Gastrocnemius medialis (tissue), 4 donors: ENCODE measurements around the gene RSPH10B2. TPM values are rescaled to one million over a fixed set of nuclear protein-coding genes. Genes with fewer than 3 reads are reported as not detected.
"Not testable (repeated sequence)": the region's sequence is repeated elsewhere in the genome, so short reads cannot be mapped to it uniquely, and the experiment has no call there.

Experiments
- ATAC-seq, 2 donors: fragments of 150-250 bp; one replicate each; pipeline ENCODE4 v1.9.1; 2016
- DNase-seq, 2 donors: peaks; one replicate each; pipeline ENCODE4 v3.0.0-alpha.2; 2019
- H3K27ac ChIP-seq, 4 donors: fragments of 200-600 bp; sonication (generic); 1 replicate in 1 of 4; 2 replicates in 3 of 4; pipeline ENCODE4 v1.5.1; 2016 to 2018; ENCODE audit warnings: mild to moderate bottlenecking in 2 of 4, moderate library complexity in 1 of 4
- H3K27me3 ChIP-seq, 3 donors: fragments of 200-600 bp; sonication (generic) in 2 of 3; 1 replicate in 1 of 3; 2 replicates in 2 of 3; pipeline versions ENCODE4 v1.5.1 to v1.6.0; 2016 to 2019; ENCODE audit warnings: mild to moderate bottlenecking in 1 of 3, moderate library complexity in 1 of 3
- H3K36me3 ChIP-seq, 2 donors: fragments of 200-600 bp; sonication (generic) in 1 of 2; one replicate each; pipeline ENCODE4 v1.5.1; 2017 to 2018
- H3K4me1 ChIP-seq, 2 donors: fragments of 200-600 bp; sonication (generic) in 1 of 2; one replicate each; pipeline ENCODE4 v1.5.1; 2016 to 2017; ENCODE audit warnings: mild to moderate bottlenecking in 2 of 2
- H3K4me3 ChIP-seq, 4 donors: fragments of 200-600 bp; sonication (generic) in 3 of 4; 1 replicate in 1 of 4; 2 replicates in 3 of 4; pipeline ENCODE4 v1.5.1; 2016 to 2019; ENCODE audit warnings: mild to moderate bottlenecking in 2 of 4
- H3K9me3 ChIP-seq, 3 donors: fragments of 200-600 bp; sonication (generic) in 2 of 3; 1 replicate in 1 of 3; 2 replicates in 2 of 3; pipeline ENCODE4 v1.5.1; 2016 to 2019
- POLR2A ChIP-seq, 2 donors: fragments of 450-650 bp; IDR thresholded peaks; one replicate each; pipeline ENCODE4 v1.6.1; 2017; ENCODE audit warnings: antibody characterized with exemption in 2 of 2, mild to moderate bottlenecking in 2 of 2, moderate library complexity in 2 of 2
- in situ Hi-C, 4 donors: fragments of 200-750 bp; cut with MboI; loops; one replicate each; pipeline versions ENCODE4 v1.15.0 to v1.8.0; 2017; ENCODE audit warnings: low sequenced_read_pairs in 4 of 4
- intact Hi-C: fragments of 100-400 bp; cut with DNase I; formaldehyde crosslinking; loops from one replicate; pipeline ENCODE4 v1.15.1; 2023; ENCODE audit warnings: low total_unique reads
- total RNA-seq, 4 donors: library from RNA; depleted of rRNA; stranded (reverse); fragments of >200 nt; gene quantifications; one replicate each; pipeline versions ENCODE4 v1.1.0 to v1.2.3, GENCODE V29; 2016
- TF ChIP-seq, protein P1 (sequence below), 5 experiments: fragments of 450-650 bp in 3 of 5; fragments of 200-600 bp in 2 of 5; sonication (generic) in 2 of 5; IDR thresholded peaks in 4 of 5; conservative IDR thresholded peaks in 1 of 5; 1 replicate in 4 of 5; 2 replicates in 1 of 5; pipeline ENCODE4 v1.5.1; 2016 to 2019; ENCODE audit warnings: antibody characterized with exemption in 5 of 5, mild to moderate bottlenecking in 3 of 5, moderate library complexity in 3 of 5

Gene RSPH10B2
- total RNA-seq, 4 donors from 2014 or later: 0.09 to 6.4 (median 1.1) TPM

DNA sequence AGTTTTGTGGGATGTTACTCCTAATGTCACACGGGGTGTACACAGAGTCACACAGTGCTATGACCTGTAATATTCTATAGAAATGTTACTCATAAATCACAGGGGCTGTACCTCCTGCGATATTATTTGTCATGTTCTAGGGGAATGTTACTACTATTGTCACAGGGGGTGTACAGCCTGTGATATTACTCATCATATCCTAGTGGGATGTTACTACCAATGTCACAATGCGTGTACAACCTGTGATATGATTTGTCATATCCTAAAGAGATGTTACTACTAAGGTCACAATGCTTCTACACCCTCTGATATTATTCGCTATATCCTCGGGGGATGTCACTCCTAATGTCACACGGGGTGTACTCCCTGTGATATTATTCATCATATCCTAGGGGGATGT, 79.7 kb downstream of the RSPH10B2 start:
- no peaks in the 10 kb centered on the region for H3K36me3 ChIP-seq
- in situ Hi-C loops (no loop called here), intact Hi-C loops (no loop called here)
- no peak overlapping the region for H3K4me3 ChIP-seq
- no peaks in the 10 kb centered on the region for H3K9me3 ChIP-seq
- H3K27me3 ChIP-seq: peaks cover 5 to 13% (median 12%) of the 10 kb centered on the region in 3 donors
- no peak for DNase-seq
- no peaks in the 10 kb centered on the region for H3K4me1 ChIP-seq
- no peak for TF ChIP-seq POLR2A (IDR thresholded peaks at IDR 0.05)
- TF ChIP-seq, protein P1, sequence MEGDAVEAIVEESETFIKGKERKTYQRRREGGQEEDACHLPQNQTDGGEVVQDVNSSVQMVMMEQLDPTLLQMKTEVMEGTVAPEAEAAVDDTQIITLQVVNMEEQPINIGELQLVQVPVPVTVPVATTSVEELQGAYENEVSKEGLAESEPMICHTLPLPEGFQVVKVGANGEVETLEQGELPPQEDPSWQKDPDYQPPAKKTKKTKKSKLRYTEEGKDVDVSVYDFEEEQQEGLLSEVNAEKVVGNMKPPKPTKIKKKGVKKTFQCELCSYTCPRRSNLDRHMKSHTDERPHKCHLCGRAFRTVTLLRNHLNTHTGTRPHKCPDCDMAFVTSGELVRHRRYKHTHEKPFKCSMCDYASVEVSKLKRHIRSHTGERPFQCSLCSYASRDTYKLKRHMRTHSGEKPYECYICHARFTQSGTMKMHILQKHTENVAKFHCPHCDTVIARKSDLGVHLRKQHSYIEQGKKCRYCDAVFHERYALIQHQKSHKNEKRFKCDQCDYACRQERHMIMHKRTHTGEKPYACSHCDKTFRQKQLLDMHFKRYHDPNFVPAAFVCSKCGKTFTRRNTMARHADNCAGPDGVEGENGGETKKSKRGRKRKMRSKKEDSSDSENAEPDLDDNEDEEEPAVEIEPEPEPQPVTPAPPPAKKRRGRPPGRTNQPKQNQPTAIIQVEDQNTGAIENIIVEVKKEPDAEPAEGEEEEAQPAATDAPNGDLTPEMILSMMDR (IDR thresholded peaks at IDR 0.05 in 4 of 5, conservative IDR thresholded peaks at IDR 0.05 in 1 of 5): no peak
- H3K27ac ChIP-seq: no peak overlapping the region
- no peak for ATAC-seq

DNA sequence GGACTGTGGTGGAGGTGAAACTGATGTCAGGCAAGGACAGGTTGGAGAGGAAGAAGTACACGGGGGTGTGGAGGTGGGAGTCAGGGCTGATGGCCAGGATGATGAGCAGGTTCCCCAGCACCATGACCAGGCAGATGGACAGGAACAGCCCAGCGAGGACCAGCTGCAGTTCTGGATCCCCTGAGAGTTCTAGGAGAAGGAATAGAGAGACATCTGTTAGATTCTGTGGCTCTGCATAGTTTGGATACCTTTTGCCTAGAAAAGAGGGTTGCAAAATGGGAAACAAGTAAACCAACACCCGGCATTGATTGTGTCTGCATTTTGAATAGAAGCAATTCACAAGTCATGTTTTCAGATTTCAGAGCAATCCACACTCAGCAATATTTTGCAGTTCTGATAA, 81.6 kb downstream of the RSPH10B2 start:
- H3K9me3 ChIP-seq, H3K4me3 ChIP-seq, H3K27ac ChIP-seq, H3K36me3 ChIP-seq, DNase-seq, H3K4me1 ChIP-seq, ATAC-seq, intact Hi-C loops, in situ Hi-C loops: not testable (repeated sequence)
- H3K27me3 ChIP-seq: peaks cover 5 to 13% (median 12%) of the 10 kb centered on the region in 3 donors

DNA sequence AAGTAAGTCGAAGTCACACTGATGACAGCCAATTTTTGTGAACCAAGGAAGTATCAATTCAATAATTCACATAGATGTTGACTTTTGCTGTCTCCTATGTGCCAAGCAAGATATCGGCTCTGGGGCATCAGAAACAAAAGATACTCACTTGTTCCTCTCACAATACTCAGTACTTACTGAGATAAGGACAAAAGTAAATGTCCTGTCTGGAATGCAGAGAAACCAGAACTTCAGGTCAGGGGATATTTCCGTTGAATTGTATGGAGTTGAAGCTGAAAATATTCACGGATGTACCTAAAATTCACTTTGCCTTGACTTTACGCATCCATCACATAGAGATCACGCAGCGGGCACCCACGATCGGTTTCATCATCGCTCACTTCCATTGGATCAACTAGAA, 83.2 kb downstream of the RSPH10B2 start:
- H3K4me1 ChIP-seq, DNase-seq, H3K4me3 ChIP-seq, H3K9me3 ChIP-seq, H3K36me3 ChIP-seq, intact Hi-C loops, H3K27ac ChIP-seq, in situ Hi-C loops, ATAC-seq: not testable (repeated sequence)
- H3K27me3 ChIP-seq: peaks cover 5 to 13% (median 12%) of the 10 kb centered on the region in 3 donors

DNA sequence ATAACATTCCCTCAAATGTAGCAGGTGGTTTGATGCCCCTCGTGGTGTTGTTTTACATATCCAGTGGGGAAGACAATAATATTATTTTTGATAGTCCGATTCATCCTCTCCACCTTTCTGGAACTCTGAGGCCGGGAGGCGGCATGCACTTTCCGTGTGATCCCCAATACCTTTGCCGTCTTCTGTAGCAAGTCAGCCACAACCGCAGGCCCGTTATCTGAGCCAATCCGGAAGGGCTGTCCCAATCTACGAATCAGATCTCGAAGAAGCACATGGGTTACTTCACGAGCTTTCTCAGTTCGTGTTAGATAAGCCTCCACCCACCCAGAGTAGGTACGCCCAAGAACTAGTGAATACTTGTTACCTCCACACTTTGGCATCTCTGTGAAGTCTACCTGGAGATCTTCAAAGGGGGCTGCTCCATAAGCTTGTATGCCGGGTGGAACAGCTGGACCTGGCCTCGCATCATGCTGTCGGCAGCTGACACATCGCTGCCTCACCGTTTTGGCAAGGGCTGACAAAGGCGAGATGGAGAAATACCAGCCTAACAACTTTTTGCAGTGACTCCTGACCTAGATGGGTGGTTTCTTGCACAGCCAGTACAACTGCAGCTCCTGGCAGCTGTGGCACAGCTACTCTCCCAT, 88.5 kb downstream of the RSPH10B2 start:
- in situ Hi-C loops, H3K36me3 ChIP-seq, ATAC-seq, intact Hi-C loops, H3K27ac ChIP-seq, H3K4me3 ChIP-seq, DNase-seq, H3K4me1 ChIP-seq, H3K27me3 ChIP-seq, H3K9me3 ChIP-seq: not testable (repeated sequence)

DNA sequence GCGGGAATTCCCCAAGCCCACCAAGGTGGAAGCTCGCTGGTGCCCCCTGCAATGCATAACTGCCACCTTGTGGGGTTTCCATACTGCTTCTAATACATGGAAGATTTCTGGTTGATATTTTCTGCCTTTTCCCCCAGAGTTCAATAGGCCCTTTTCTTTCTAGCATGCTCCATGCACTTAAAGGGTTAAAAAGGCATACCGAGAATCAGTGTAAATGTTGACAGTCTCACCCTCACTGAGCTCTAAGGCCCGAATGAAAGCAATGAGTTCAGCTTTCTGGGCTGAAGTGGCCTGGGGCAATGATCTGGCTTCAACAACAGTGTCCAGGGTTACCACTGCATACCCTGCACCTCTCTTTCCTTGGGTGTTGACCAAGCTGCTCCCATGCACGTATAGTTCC, 89.2 kb downstream of the RSPH10B2 start:
- ATAC-seq, in situ Hi-C loops: not testable (repeated sequence)

DNA sequence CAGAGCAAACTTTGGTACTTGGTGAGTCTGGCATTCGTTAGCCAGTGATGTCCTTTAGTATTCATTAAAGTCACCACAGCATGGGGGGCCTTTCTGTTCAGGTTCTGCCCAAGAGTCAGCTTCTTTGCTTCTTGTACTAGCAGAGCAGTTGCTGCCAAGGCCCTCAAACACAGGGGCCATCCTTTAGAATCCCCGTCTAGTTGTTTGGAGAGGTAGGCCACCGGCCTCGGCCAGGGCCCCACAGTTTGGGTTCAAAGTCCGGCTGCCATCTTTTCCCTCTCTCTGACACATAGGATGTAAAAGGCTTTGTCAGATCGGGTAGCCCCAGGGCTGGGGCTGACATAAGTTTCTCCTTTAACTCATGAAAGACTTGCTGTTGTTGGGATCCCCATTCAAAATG, 89.8 kb downstream of the RSPH10B2 start:
- intact Hi-C loops: not testable (repeated sequence)

More for the DNA sequence above, 89.2 kb downstream of the RSPH10B2 start:
- H3K9me3 ChIP-seq, H3K27ac ChIP-seq, DNase-seq, intact Hi-C loops, H3K4me3 ChIP-seq, H3K27me3 ChIP-seq, H3K4me1 ChIP-seq, H3K36me3 ChIP-seq: not testable (repeated sequence)

DNA sequence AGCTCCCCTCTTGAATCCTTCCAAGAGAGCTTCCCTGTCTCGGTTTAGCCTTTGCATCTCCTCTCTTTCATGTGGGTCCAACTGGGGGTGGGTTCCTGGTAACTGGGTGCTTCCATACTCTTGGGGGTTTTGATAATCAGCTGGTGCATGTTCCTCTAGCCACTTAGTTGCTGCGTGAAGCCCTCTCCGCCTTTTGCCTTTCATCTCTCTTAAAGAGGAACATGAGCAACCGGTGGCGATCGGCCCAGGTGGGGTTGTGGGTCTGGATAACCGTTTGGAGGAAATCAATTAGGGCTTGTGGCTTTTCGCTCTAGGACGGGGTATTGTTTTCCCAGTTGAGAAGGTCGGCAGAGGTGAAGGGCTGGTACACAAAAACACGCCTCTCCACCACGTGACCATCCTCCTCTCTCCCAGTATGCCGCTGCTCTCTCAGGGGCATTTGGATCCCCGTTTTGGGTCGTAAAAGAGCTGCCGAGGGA, 92.1 kb downstream of the RSPH10B2 start:
- H3K4me1 ChIP-seq, intact Hi-C loops, H3K9me3 ChIP-seq, in situ Hi-C loops, H3K4me3 ChIP-seq, ATAC-seq, H3K27ac ChIP-seq, H3K27me3 ChIP-seq, DNase-seq, H3K36me3 ChIP-seq: not testable (repeated sequence)

More for the DNA sequence above, 89.8 kb downstream of the RSPH10B2 start:
- H3K27ac ChIP-seq, H3K4me1 ChIP-seq, H3K4me3 ChIP-seq, H3K36me3 ChIP-seq, H3K9me3 ChIP-seq, in situ Hi-C loops, H3K27me3 ChIP-seq, ATAC-seq, DNase-seq: not testable (repeated sequence)

DNA sequence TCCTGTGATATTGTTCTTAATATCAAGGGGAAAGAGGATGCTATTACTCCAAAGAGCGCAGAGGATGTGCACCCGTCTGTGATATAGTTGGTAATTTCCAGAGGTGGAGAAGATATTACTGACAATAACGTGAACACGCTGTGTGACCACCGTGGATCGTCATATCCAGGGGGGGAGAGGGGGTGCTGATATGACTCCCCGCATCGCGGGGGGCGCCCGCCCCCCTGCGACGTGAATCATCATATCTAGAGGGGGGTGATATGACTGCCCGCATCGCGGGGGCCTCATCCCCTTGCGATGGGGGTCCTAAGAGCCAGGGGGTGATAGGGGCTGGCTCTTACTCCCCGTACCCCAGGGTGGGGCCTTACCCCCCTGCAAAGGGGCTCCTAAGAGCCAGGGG, 93.8 kb downstream of the RSPH10B2 start:
- in situ Hi-C loops, intact Hi-C loops, H3K36me3 ChIP-seq, H3K27ac ChIP-seq, H3K9me3 ChIP-seq, DNase-seq, H3K4me3 ChIP-seq, H3K4me1 ChIP-seq, ATAC-seq, H3K27me3 ChIP-seq: not testable (repeated sequence)

Other genes starting within 250 kb of the RSPH10B2 start
- gene GRID2IP, start 202.6 kb upstream of the RSPH10B2 start, total RNA-seq: under 1 TPM in 1 of 4 donors, not detected in 3; 0.13 TPM
- gene ZDHHC4, start 176.6 kb upstream of the RSPH10B2 start, total RNA-seq: 10 to 100 TPM; 52.7 to 88.6 (median 70.5) TPM
- gene INTS15, start 164.1 kb upstream of the RSPH10B2 start, total RNA-seq: 10 to 100 TPM; 20.1 to 30.4 (median 26.1) TPM
- gene ZNF853, start 138.5 kb upstream of the RSPH10B2 start, total RNA-seq: 10 to 100 TPM in 3 of 4 donors, 1 to 10 TPM in 1; 9.5 to 21.6 (median 13.0) TPM
- 10 to 100 TPM; 11.4 to 19.1 (median 18.1) TPM for gene ZNF316, start 116.8 kb upstream of the RSPH10B2 start, total RNA-seq
- gene ZNF12, start 47.2 kb upstream of the RSPH10B2 start, total RNA-seq: 1 to 10 TPM; 4.5 to 8.9 (median 5.3) TPM
- 10 to 100 TPM in 2 of 4 donors, 1 to 10 TPM in 2; 7.6 to 23.3 (median 13.2) TPM for gene CCZ1B, start 72.2 kb downstream of the RSPH10B2 start, total RNA-seq